Activated T-helper 17 cell treated with anti-CD3 and anti-CD28 coated beads, Interleukin-2, amount 50 U/mL, for 72 hours (primary cell): ENCODE data around the gene PLEKHH3. TPM values are rescaled to one million over a fixed set of nuclear protein-coding genes. Genes with fewer than 3 reads are reported as not detected.

Experiments
- ATAC-seq: fragments of 150-1000 bp; cut with Tn5 transposase; replicated peaks from 2 replicates; pipeline ENCODE4 v1.10.0; 2021; ENCODE audit warnings: mild to moderate bottlenecking, moderate library complexity
- H3K27ac Mint-ChIP-seq: one replicate; pipeline ENCODE4 v1.8.0; 2022; ENCODE audit warnings: mixed read lengths
- H3K27me3 Mint-ChIP-seq: one replicate; pipeline ENCODE4 v1.8.0; 2022; ENCODE audit warnings: mixed read lengths
- H3K36me3 Mint-ChIP-seq: one replicate; pipeline ENCODE4 v1.8.0; 2022; ENCODE audit warnings: low read depth, mild to moderate bottlenecking, mixed read lengths
- H3K4me1 Mint-ChIP-seq: one replicate; pipeline ENCODE4 v1.8.0; 2022; ENCODE audit warnings: mixed read lengths
- H3K4me3 Mint-ChIP-seq: one replicate; pipeline ENCODE4 v1.8.0; 2022; ENCODE audit warnings: mild to moderate bottlenecking, mixed read lengths
- H3K9me3 Mint-ChIP-seq: one replicate; pipeline ENCODE4 v1.8.0; 2022; ENCODE audit warnings: mixed read lengths
- total RNA-seq, 2 donors: library from RNA; stranded (reverse); gene quantifications; one replicate each; pipeline ENCODE4 v1.2.3, GENCODE V29; 2022

The PLEKHH3 gene
- total RNA-seq, 2 donors from 2014 or later, result 0.61 to 1.5 TPM

GRCh38 chr17:42679492-42680330 lies 2.9 kb upstream of the PLEKHH3 start:
- H3K4me3 Mint-ChIP-seq, result peak overlapping the region; percentile 87
- peak; percentile 52 for ATAC-seq
- H3K4me1 Mint-ChIP-seq, result peaks cover 21% of the 10 kb centered on the region

GRCh38 chr17:42678951-42679491 lies 2.2 kb upstream of the PLEKHH3 start:
- Mint-ChIP-seq H3K9me3 (no peaks in the 10 kb centered on the region), H3K4me1 (peaks cover 21% of the 10 kb centered on the region), H3K27ac (peak overlapping the region; percentile 59), H3K27me3 (peaks cover 27% of the 10 kb centered on the region), H3K4me3 (peak overlapping the region; percentile 87), H3K36me3 (no peaks in the 10 kb centered on the region)
- peak; percentile 20 for ATAC-seq

More at GRCh38 chr17:42679492-42680330, 2.9 kb upstream of the PLEKHH3 start:
- H3K36me3 Mint-ChIP-seq, result no peaks in the 10 kb centered on the region
- no peak overlapping the region for H3K27ac Mint-ChIP-seq
- peaks cover 21% of the 10 kb centered on the region for H3K27me3 Mint-ChIP-seq
- H3K9me3 Mint-ChIP-seq, result no peaks in the 10 kb centered on the region

GRCh38 chr17:42677921-42678781 lies 1.4 kb upstream of the PLEKHH3 start:
- H3K27ac Mint-ChIP-seq, result peak overlapping the region; percentile 65
- peaks cover 22% of the 10 kb centered on the region for H3K27me3 Mint-ChIP-seq
- H3K36me3 Mint-ChIP-seq, result no peaks in the 10 kb centered on the region
- peak overlapping the region; percentile 87 for H3K4me3 Mint-ChIP-seq
- H3K4me1 Mint-ChIP-seq, result peaks cover 19% of the 10 kb centered on the region
- ATAC-seq, result peak; percentile 43
- H3K9me3 Mint-ChIP-seq, result no peaks in the 10 kb centered on the region

- Mint-ChIP-seq H3K4me1 (peaks cover 16% of the 10 kb centered on the region), H3K27ac (peak overlapping the region; percentile 65), H3K27me3 (peaks cover 19% of the 10 kb centered on the region), H3K36me3 (no peaks in the 10 kb centered on the region), H3K4me3 (peak overlapping the region; percentile 87), H3K9me3 (no peaks in the 10 kb centered on the region)
- ATAC-seq, result peak; percentile 83
These were observed 441 bp upstream of the PLEKHH3 start for GRCh38 chr17:42677012-42677857.

- no peak for ATAC-seq
- H3K27ac Mint-ChIP-seq, result no peak overlapping the region
- H3K36me3 Mint-ChIP-seq, result no peaks in the 10 kb centered on the region
- H3K4me1 Mint-ChIP-seq, result peaks cover 8% of the 10 kb centered on the region
- no peaks in the 10 kb centered on the region for H3K9me3 Mint-ChIP-seq
- peak overlapping the region; percentile 87 for H3K4me3 Mint-ChIP-seq
- peaks cover 22% of the 10 kb centered on the region for H3K27me3 Mint-ChIP-seq
These were observed 800 bp downstream of the PLEKHH3 start for GRCh38 chr17:42675965-42676423.

- Mint-ChIP-seq H3K36me3 (no peaks in the 10 kb centered on the region), H3K4me3 (peak overlapping the region; percentile 87), H3K4me1 (peaks cover 8% of the 10 kb centered on the region), H3K9me3 (no peaks in the 10 kb centered on the region), H3K27ac (no peak overlapping the region), H3K27me3 (peaks cover 19% of the 10 kb centered on the region)
- ATAC-seq, result no peak
These were observed 1.3 kb downstream of the PLEKHH3 start for GRCh38 chr17:42675348-42675964.

- no peak overlapping the region for H3K27ac Mint-ChIP-seq
- no peak for ATAC-seq
- peaks cover 19% of the 10 kb centered on the region for H3K27me3 Mint-ChIP-seq
- H3K9me3 Mint-ChIP-seq, result no peaks in the 10 kb centered on the region
- peak overlapping the region; percentile 15 for H3K4me3 Mint-ChIP-seq
- peaks cover 8% of the 10 kb centered on the region for H3K4me1 Mint-ChIP-seq
- no peaks in the 10 kb centered on the region for H3K36me3 Mint-ChIP-seq
These were observed 1.9 kb downstream of the PLEKHH3 start for GRCh38 chr17:42674755-42675347.

- Mint-ChIP-seq H3K36me3 (no peaks in the 10 kb centered on the region), H3K27ac (no peak overlapping the region), H3K4me1 (peaks cover 8% of the 10 kb centered on the region), H3K9me3 (no peaks in the 10 kb centered on the region), H3K27me3 (peaks cover 19% of the 10 kb centered on the region), H3K4me3 (peak overlapping the region; percentile 15)
- ATAC-seq, result no peak
These were observed 2.7 kb downstream of the PLEKHH3 start for GRCh38 chr17:42673885-42674754.

- Mint-ChIP-seq H3K4me1 (peaks cover 5% of the 10 kb centered on the region), H3K36me3 (no peaks in the 10 kb centered on the region), H3K27ac (no peak overlapping the region), H3K4me3 (no peak overlapping the region), H3K27me3 (peaks cover 19% of the 10 kb centered on the region), H3K9me3 (no peaks in the 10 kb centered on the region)
- no peak for ATAC-seq
These were observed 3.4 kb downstream of the PLEKHH3 start for GRCh38 chr17:42673266-42673884.

- Mint-ChIP-seq H3K27me3 (peaks cover 18% of the 10 kb centered on the region), H3K36me3 (peaks cover under 1% of the 10 kb centered on the region), H3K4me3 (peak overlapping the region; percentile 43), H3K27ac (no peak overlapping the region), H3K4me1 (peaks cover 4% of the 10 kb centered on the region), H3K9me3 (no peaks in the 10 kb centered on the region)
- ATAC-seq, result no peak
These were observed 4.8 kb downstream of the PLEKHH3 start for GRCh38 chr17:42672038-42672437.

GRCh38 chr17:42670789-42671657 lies 5.8 kb downstream of the PLEKHH3 start:
- Mint-ChIP-seq H3K4me3 (peak overlapping the region; percentile 43), H3K4me1 (peaks cover 4% of the 10 kb centered on the region), H3K36me3 (peaks cover 11% of the 10 kb centered on the region), H3K9me3 (no peaks in the 10 kb centered on the region), H3K27me3 (peaks cover 15% of the 10 kb centered on the region), H3K27ac (no peak overlapping the region)
- no peak for ATAC-seq
